Ecto neural progenitor cell (in vitro differentiated cells): ENCODE measurements around the gene ARHGEF19.
"Not testable (repeated sequence)": the region's sequence is repeated elsewhere in the genome, so short reads cannot be mapped to it uniquely, and the experiment has no call there.

Source experiments
- DNase-seq: peaks from one replicate; pipeline ENCODE4 v3.0.0-alpha.2; 2018; ENCODE audit warnings: low spot score

ARHGEF19 gene

GRCh38 chr1:16212251-16212961 is at the start of gene ARHGEF19:
Gene ARHGEF19 (minus strand): TSS chr1:16212652. CDS start chr1:16209054, 3,598 bp downstream.
- DNase-seq: no peak

- DNase-seq: no peak
Measured at GRCh38 chr1:16262067-16262466, 49.6 kb upstream of the ARHGEF19 start.

- no peak for DNase-seq
Measured at GRCh38 chr1:16260814-16261213, 48.4 kb upstream of the ARHGEF19 start.

- no peak for DNase-seq
Measured at GRCh38 chr1:16258591-16259135, 46.2 kb upstream of the ARHGEF19 start.

- no peak for DNase-seq
Measured at GRCh38 chr1:16257968-16258367, 45.5 kb upstream of the ARHGEF19 start.

- not testable (repeated sequence) for DNase-seq
Measured at GRCh38 chr1:16257556-16257955, 45.1 kb upstream of the ARHGEF19 start.

GRCh38 chr1:16256478-16256877 is 44.0 kb upstream of the ARHGEF19 start:
- DNase-seq: no peak

- DNase-seq: no peak
Measured at GRCh38 chr1:16254263-16254928, 41.9 kb upstream of the ARHGEF19 start.

GRCh38 chr1:16253332-16253922 is 41.0 kb upstream of the ARHGEF19 start:
- DNase-seq: no peak

- no peak for DNase-seq
Measured at GRCh38 chr1:16252912-16253311, 40.5 kb upstream of the ARHGEF19 start.

GRCh38 chr1:16251381-16251780 is 38.9 kb upstream of the ARHGEF19 start:
- DNase-seq: no peak

- DNase-seq: no peak
Measured at GRCh38 chr1:16250524-16251251, 38.2 kb upstream of the ARHGEF19 start.

GRCh38 chr1:16249596-16250241 is 37.3 kb upstream of the ARHGEF19 start:
- DNase-seq: no peak

GRCh38 chr1:16248603-16249516 is 36.4 kb upstream of the ARHGEF19 start:
- DNase-seq: no peak

- DNase-seq: no peak
Measured at GRCh38 chr1:16248007-16248436, 35.6 kb upstream of the ARHGEF19 start.

- no peak for DNase-seq
Measured at GRCh38 chr1:16247441-16247840, 35.0 kb upstream of the ARHGEF19 start.

GRCh38 chr1:16246961-16247360 is 34.5 kb upstream of the ARHGEF19 start:
- no peak for DNase-seq

GRCh38 chr1:16246239-16246638 is 33.8 kb upstream of the ARHGEF19 start:
- not testable (repeated sequence) for DNase-seq

- no peak for DNase-seq
Measured at GRCh38 chr1:16245476-16246196, 33.2 kb upstream of the ARHGEF19 start.
